COR-L47 (cell line): ENCODE results near the gene KLRC3.
"Not testable (repeated sequence)": the region's sequence is repeated elsewhere in the genome, so short reads cannot be mapped to it uniquely, and the experiment has no call there.

ENCODE experiments used
- DNase-seq: peaks from one replicate; lab custom pipeline; 2025; lab: John Stamatoyannopoulos, UW

Gene KLRC3

GRCh38 chr12:10369557-10370415 lies 50.6 kb downstream of the KLRC3 start:
- DNase-seq: no peak

- no peak for DNase-seq
These were observed 51.9 kb downstream of the KLRC3 start for GRCh38 chr12:10368206-10369171.

- DNase-seq: not testable (repeated sequence)
These were observed 52.7 kb downstream of the KLRC3 start for GRCh38 chr12:10367714-10368113.

- DNase-seq: no peak
These were observed 53.5 kb downstream of the KLRC3 start for GRCh38 chr12:10366875-10367274.

GRCh38 chr12:10365696-10366405 lies 54.5 kb downstream of the KLRC3 start:
- DNase-seq: no peak

GRCh38 chr12:10364815-10365622 lies 55.4 kb downstream of the KLRC3 start:
- DNase-seq: no peak

- DNase-seq: no peak
These were observed 56.2 kb downstream of the KLRC3 start for GRCh38 chr12:10363914-10364814.

GRCh38 chr12:10363658-10363913 lies 56.8 kb downstream of the KLRC3 start:
- no peak for DNase-seq

- no peak for DNase-seq
These were observed 57.4 kb downstream of the KLRC3 start for GRCh38 chr12:10362828-10363657.

- DNase-seq: no peak
These were observed 58.1 kb downstream of the KLRC3 start for GRCh38 chr12:10362325-10362724.
